GM18909 (cell line): Measurements from ENCODE around the gene FCHO1.

Source experiments
- ATAC-seq: cut with Tn5 transposase; IDR thresholded peaks from one replicate; pipeline ENCODE4 v1.9.1; 2021; ENCODE audit warnings: mild to moderate bottlenecking; ENCODE audit not compliant: unreplicated experiment, poor library complexity

The FCHO1 gene

GRCh38 chr19:17727843-17728242 is 23.4 kb upstream of the FCHO1 start:
- no peak for ATAC-seq

GRCh38 chr19:17733127-17733526 is 18.1 kb upstream of the FCHO1 start:
- ATAC-seq = no peak

GRCh38 chr19:17734146-17734545 is 17.1 kb upstream of the FCHO1 start:
- no peak for ATAC-seq

DNA sequence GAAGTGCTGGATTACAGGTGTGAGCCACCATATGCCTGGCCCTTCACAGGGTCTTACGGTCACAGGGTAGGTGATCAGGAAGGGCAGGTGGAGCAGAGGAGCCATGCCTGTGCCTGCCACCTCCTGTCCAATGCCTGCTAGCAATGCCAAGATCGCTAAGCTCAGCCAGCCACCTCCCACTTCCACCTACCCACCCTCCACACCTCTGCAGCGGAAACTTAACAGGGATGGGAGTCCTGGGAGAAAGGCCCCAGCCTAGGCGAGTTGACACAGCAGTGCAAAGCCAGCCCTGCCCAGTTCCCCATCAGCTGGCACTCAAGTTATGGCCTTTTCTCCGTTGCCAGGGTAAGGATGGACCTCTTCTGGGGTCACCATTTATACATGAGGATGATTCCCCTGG is 15.9 kb upstream of the FCHO1 start:
- no peak for ATAC-seq

DNA sequence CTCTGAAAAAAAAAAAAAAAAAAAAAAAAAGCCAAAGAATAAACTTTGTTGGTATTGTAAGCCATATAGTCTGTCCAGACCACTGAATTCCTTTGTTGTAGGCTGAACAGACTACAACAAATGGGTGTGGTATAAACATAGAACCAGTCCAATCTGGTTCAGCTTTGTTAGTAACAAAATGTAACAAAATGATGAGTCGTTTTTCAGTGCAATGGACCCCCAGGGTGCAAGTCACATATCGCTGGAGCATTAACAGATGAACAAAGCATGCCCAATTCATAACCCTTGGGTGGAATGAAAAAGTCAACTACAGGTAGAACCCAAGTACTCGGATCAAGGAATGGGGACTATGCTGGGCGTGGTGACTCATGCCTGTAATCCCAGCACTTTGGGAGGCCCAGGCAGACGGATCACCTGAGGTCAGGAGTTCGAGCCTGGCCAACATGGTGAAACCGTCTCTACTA is 13.6 kb upstream of the FCHO1 start:
- no peak for ATAC-seq

GRCh38 chr19:17739121-17739875 is 12.0 kb upstream of the FCHO1 start:
- no peak for ATAC-seq

DNA sequence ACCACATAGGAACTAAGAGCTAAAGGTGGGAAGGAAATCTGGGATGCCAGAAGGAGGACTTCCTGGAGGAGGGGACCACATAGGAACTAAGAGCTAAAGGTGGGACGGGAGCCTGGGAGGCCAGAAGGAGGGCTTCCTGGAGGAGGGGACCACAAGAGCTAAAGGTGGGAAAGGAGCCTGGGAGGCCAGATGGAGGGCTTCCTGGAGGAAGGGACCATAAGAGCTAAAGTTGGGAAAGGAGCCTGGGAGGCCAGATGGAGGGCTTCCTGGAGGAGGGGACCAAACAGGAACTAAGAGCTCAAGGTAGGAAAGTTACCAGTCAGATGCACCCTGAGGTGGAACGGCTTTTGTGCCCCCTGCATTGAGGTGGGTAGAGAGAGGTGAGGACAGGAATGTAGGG is 9.8 kb upstream of the FCHO1 start:
- no peak for ATAC-seq

DNA sequence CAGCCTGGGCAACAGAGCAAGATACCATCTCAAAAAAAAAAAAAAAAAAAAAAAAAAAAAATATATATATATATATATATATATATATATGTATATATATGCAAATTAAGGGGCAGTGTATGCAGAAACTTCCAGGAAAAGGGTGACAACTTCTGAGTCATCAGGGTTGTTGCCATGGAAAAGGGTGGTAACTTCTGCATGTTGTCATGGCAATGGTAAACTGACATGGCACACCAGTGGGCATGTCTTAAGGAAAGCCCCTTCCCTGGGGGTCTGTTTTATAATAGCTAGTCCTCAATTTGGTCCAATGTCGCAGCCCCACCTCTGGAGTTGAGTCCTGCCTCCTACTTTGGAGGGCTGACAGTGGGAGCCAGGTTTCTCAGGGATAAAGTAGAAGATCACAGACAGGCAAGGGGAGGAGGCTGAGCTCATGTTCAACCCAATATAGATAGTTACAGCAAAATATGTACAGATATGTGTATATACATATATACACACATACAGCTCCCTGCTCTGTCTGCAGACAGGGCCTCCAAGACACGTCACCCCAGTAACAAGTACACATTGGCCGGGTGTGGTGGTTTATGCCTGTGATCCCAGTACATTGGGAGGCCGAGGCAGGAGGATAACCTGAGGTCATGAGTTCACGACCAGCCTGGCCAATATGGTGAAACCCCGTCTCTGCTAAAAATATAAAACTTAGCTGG is 7.2 kb upstream of the FCHO1 start:
- no peak for ATAC-seq

- peak; percentile 85 for ATAC-seq
Measured at GRCh38 chr19:17747205-17748098, 3.8 kb upstream of the FCHO1 start.

DNA sequence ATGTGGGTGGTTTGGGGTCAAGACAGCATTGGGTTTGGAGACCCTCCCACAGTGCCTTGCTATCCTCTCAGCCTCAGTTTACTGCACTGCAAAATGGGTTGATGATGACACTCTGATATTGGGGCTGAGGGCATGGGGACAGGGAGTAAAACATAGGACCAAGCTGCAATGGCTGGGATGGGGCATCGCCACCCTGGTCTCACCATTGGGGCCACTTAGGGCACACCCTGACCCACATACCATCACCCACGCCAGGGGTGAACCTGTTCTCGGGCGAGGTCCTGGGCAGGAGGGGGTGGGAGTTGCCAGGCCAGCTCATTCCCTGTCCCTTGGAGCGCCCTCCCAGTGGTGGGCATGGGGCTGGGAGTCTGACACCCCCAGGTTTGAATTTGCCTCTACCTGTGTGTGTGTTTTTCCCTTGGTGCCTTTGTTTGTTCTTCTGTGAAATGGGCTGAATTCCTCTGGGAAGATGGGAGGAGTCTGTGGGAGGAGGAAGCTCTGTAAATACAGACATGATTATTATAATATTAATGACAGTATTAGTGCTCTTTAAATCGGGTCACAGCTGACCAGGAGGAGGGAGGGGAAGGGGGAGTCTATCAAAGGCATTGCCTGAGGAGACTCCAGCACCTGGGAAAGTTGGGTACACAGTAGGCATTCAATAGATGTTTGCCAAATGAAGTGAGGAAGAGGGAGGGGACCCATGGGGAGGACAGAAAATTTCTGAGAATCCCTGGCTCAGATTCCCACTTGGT is 2.2 kb upstream of the FCHO1 start:
- no peak for ATAC-seq

GRCh38 chr19:17749912-17750317 is 1.4 kb upstream of the FCHO1 start:
- ATAC-seq = no peak

- no peak for ATAC-seq
Measured at GRCh38 chr19:17751912-17752273, 616 bp downstream of the FCHO1 start.

GRCh38 chr19:17752865-17753639 is 1.8 kb downstream of the FCHO1 start:
- no peak for ATAC-seq

GRCh38 chr19:17753976-17754375 is 2.7 kb downstream of the FCHO1 start:
- ATAC-seq = no peak

GRCh38 chr19:17754634-17755442 is 3.6 kb downstream of the FCHO1 start:
- peak; percentile 48 for ATAC-seq

GRCh38 chr19:17755443-17755890 is 4.2 kb downstream of the FCHO1 start:
- ATAC-seq = no peak

DNA sequence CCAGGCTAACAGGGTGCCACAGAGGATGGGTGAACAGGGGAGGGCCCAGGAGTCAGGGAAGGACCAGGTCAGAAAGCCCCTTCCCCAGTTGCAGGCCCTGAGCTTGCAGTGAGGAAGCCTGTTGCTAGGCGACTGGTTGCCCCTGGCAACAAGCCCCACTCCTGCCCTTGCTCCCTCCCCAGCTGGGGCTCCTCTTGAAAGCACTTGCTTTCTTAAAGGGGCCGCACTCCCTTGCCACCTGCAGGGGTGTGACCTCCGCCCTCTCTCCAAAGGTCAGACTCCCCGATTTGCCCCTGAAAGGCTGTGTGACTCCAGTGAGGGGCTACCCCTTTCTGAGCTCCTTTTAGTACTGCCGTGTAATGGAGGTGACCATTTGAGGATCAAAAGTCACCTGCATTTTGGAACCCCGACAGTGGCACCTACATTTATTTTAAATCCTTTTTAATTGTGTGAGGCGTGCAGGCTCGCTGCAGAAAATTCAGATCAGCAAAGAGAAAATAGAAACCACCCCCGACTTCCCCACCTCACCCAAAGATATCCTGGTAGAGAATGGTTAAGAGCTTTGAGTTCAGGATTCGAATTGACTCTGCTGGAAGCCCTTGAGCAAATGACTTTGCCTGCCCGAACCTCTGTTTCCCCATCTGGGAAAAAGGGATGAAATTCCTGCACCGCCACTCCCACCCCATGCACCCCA is 4.8 kb downstream of the FCHO1 start:
- ATAC-seq = no peak

GRCh38 chr19:17757125-17757524 is 5.8 kb downstream of the FCHO1 start:
- ATAC-seq = no peak
